Activated CD4-positive, alpha-beta T cell treated with anti-CD3 and anti-CD28 coated beads, Interleukin-2, amount 10 ng/mL, durations not matched to agents 24 days and 14 days (primary cell): ENCODE data around the gene CCIN. TPM values are rescaled to one million over a fixed set of nuclear protein-coding genes. Genes with fewer than 3 reads are reported as not detected.

ENCODE experiments used
- DNase-seq: peaks from one replicate; pipeline ENCODE4 v3.0.0; 2022
- H3K27ac Mint-ChIP-seq: one replicate; pipeline ENCODE4 v1.8.0; 2022; ENCODE audit warnings: mild to moderate bottlenecking, mixed read lengths
- H3K27me3 Mint-ChIP-seq: one replicate; pipeline ENCODE4 v1.8.0; 2022; ENCODE audit warnings: mixed read lengths
- H3K36me3 Mint-ChIP-seq: one replicate; pipeline ENCODE4 v1.8.0; 2022; ENCODE audit warnings: low read depth, mild to moderate bottlenecking, mixed read lengths
- H3K4me1 Mint-ChIP-seq: one replicate; pipeline ENCODE4 v1.8.0; 2021; ENCODE audit warnings: mixed read lengths
- H3K4me3 Mint-ChIP-seq: one replicate; pipeline ENCODE4 v1.8.0; 2022; ENCODE audit warnings: mild to moderate bottlenecking, moderate library complexity, mixed read lengths
- H3K9me3 Mint-ChIP-seq: one replicate; pipeline ENCODE4 v1.8.0; 2021; ENCODE audit warnings: mixed read lengths
- intact Hi-C: fragments of 100-400 bp; cut with micrococcal nuclease; formaldehyde crosslinking; loops from one replicate; pipeline ENCODE4 v1.15.1; 2023
- total RNA-seq: library from RNA; stranded (reverse); gene quantifications from 2 replicates; pipeline ENCODE4 v1.2.3, GENCODE V29; 2022

Gene CCIN
- total RNA-seq, 1 donor from 2014 or later, result not detected

GRCh38 chr9:36135741-36136271 is 33.4 kb upstream of the CCIN start:
- Mint-ChIP-seq H3K36me3 (peaks cover 3% of the 10 kb centered on the region), H3K27me3 (peaks cover 19% of the 10 kb centered on the region), H3K4me3 (peak overlapping the region; percentile 88), H3K4me1 (peaks cover 40% of the 10 kb centered on the region), H3K27ac (peak overlapping the region; percentile 77), H3K9me3 (no peaks in the 10 kb centered on the region)
- DNase-seq, result no peak
- intact Hi-C loops, result loop anchor here (1.0 to 5.0 kb wide), 6 partner anchors 15 to 266 kb away; partner anchors contain the start of genes CLTA, GNE and RNF38

GRCh38 chr9:36136272-36136893 is 32.8 kb upstream of the CCIN start, which contains the start of gene GLIPR2:
TSS of gene GLIPR2 (plus strand) at chr9:36136733. CDS start at chr9:36136779, 46 bp downstream.
- Mint-ChIP-seq H3K4me3 (peak within 1 kb of the TSS; percentile 88), H3K36me3 (peaks cover 3% of the 10 kb centered on the region), H3K27ac (peak within 1 kb of the TSS; percentile 77), H3K4me1 (peaks cover 46% of the 10 kb centered on the region), H3K27me3 (peaks cover 19% of the 10 kb centered on the region), H3K9me3 (no peaks in the 10 kb centered on the region)
- peak; percentile 95 for DNase-seq
- intact Hi-C loops, result loop anchor here (1.0 to 5.0 kb wide), 6 partner anchors 15 to 266 kb away; partner anchors contain the start of genes CLTA, GNE and RNF38

- peaks cover 19% of the 10 kb centered on the region for H3K27me3 Mint-ChIP-seq
- H3K4me1 Mint-ChIP-seq, result peaks cover 50% of the 10 kb centered on the region
- H3K4me3 Mint-ChIP-seq, result peak overlapping the region; percentile 87
- intact Hi-C loops, result loop anchor here (1.0 to 5.0 kb wide), 7 partner anchors 11 to 265 kb away; partner anchors contain the start of genes CLTA, GNE and RNF38
- H3K27ac Mint-ChIP-seq, result peak overlapping the region; percentile 67
- DNase-seq, result no peak
- H3K9me3 Mint-ChIP-seq, result no peaks in the 10 kb centered on the region
- H3K36me3 Mint-ChIP-seq, result peaks cover 3% of the 10 kb centered on the region
Measured at GRCh38 chr9:36136894-36137391, 32.2 kb upstream of the CCIN start.

GRCh38 chr9:36137392-36138004 is 31.7 kb upstream of the CCIN start:
- DNase-seq, result peak; percentile 60
- Mint-ChIP-seq H3K4me3 (peak overlapping the region; percentile 87), H3K27me3 (peaks cover 17% of the 10 kb centered on the region), H3K4me1 (peaks cover 53% of the 10 kb centered on the region), H3K27ac (peak overlapping the region; percentile 67), H3K9me3 (no peaks in the 10 kb centered on the region), H3K36me3 (peaks cover 3% of the 10 kb centered on the region)
- intact Hi-C loops, result loop anchor here (1.0 to 5.0 kb wide), 4 partner anchors 11 to 265 kb away; partner anchors contain the start of genes GNE and RNF38

GRCh38 chr9:36138496-36138895 is 30.7 kb upstream of the CCIN start:
- peaks cover 14% of the 10 kb centered on the region for H3K27me3 Mint-ChIP-seq
- H3K27ac Mint-ChIP-seq, result no peak overlapping the region
- peaks cover 63% of the 10 kb centered on the region for H3K4me1 Mint-ChIP-seq
- no peak for DNase-seq
- H3K4me3 Mint-ChIP-seq, result peak overlapping the region; percentile 87
- no peaks in the 10 kb centered on the region for H3K9me3 Mint-ChIP-seq
- intact Hi-C loops, result loop anchor here (5.0 kb wide), 2 partner anchors 119 to 264 kb away; partner anchors contain the start of genes GNE and RNF38
- H3K36me3 Mint-ChIP-seq, result peaks cover 6% of the 10 kb centered on the region

- no peak for DNase-seq
- Mint-ChIP-seq H3K27ac (no peak overlapping the region), H3K27me3 (peaks cover 14% of the 10 kb centered on the region), H3K36me3 (peaks cover 6% of the 10 kb centered on the region), H3K9me3 (no peaks in the 10 kb centered on the region), H3K4me1 (peaks cover 67% of the 10 kb centered on the region), H3K4me3 (peak overlapping the region; percentile 4)
- intact Hi-C loops, result loop anchor here (5.0 kb wide), 2 partner anchors 118 to 263 kb away; partner anchors contain the start of genes GNE and RNF38
Measured at GRCh38 chr9:36138901-36139300, 30.3 kb upstream of the CCIN start.

GRCh38 chr9:36140086-36141084 is 28.8 kb upstream of the CCIN start:
- Mint-ChIP-seq H3K27me3 (peaks cover 9% of the 10 kb centered on the region), H3K36me3 (peaks cover 12% of the 10 kb centered on the region), H3K4me3 (peak overlapping the region; percentile 84), H3K9me3 (peaks cover 3% of the 10 kb centered on the region), H3K4me1 (peaks cover 82% of the 10 kb centered on the region), H3K27ac (peak overlapping the region; percentile 92)
- DNase-seq, result peak; percentile 83
- intact Hi-C loops, result loop anchor here (1.0 kb wide), 1 partner anchor 11 kb away; no protein-coding TSS in a partner anchor

- H3K4me3 Mint-ChIP-seq, result peak overlapping the region; percentile 84
- DNase-seq, result no peak
- intact Hi-C loops, result no loop called here
- peaks cover 21% of the 10 kb centered on the region for H3K36me3 Mint-ChIP-seq
- H3K27me3 Mint-ChIP-seq, result peaks cover 2% of the 10 kb centered on the region
- H3K9me3 Mint-ChIP-seq, result peaks cover 10% of the 10 kb centered on the region
- H3K27ac Mint-ChIP-seq, result no peak overlapping the region
- peaks cover 84% of the 10 kb centered on the region for H3K4me1 Mint-ChIP-seq
Measured at GRCh38 chr9:36141288-36141687, 27.9 kb upstream of the CCIN start.

GRCh38 chr9:36141761-36142160 is 27.4 kb upstream of the CCIN start:
- DNase-seq, result no peak
- Mint-ChIP-seq H3K36me3 (peaks cover 23% of the 10 kb centered on the region), H3K4me1 (peaks cover 85% of the 10 kb centered on the region), H3K4me3 (peak overlapping the region; percentile 21), H3K27me3 (peaks cover 2% of the 10 kb centered on the region), H3K9me3 (peaks cover 12% of the 10 kb centered on the region), H3K27ac (peak overlapping the region; percentile 94)
- intact Hi-C loops, result no loop called here

GRCh38 chr9:36142510-36143244 is 26.5 kb upstream of the CCIN start:
- Mint-ChIP-seq H3K4me3 (peak overlapping the region; percentile 85), H3K4me1 (peaks cover 87% of the 10 kb centered on the region), H3K9me3 (peaks cover 16% of the 10 kb centered on the region), H3K27me3 (peaks cover 2% of the 10 kb centered on the region), H3K27ac (peak overlapping the region; percentile 94), H3K36me3 (peaks cover 32% of the 10 kb centered on the region)
- peak; percentile 74 for DNase-seq
- intact Hi-C loops, result no loop called here

- Mint-ChIP-seq H3K4me3 (peak overlapping the region; percentile 85), H3K9me3 (peaks cover 16% of the 10 kb centered on the region), H3K4me1 (peaks cover 88% of the 10 kb centered on the region), H3K36me3 (peaks cover 34% of the 10 kb centered on the region), H3K27me3 (no peaks in the 10 kb centered on the region), H3K27ac (peak overlapping the region; percentile 94)
- intact Hi-C loops, result no loop called here
- DNase-seq, result no peak
Measured at GRCh38 chr9:36143245-36143641, 25.9 kb upstream of the CCIN start.
